ENCODE measurements around the gene GRK5. TPM values are rescaled to one million over a fixed set of nuclear protein-coding genes. Genes with fewer than 3 reads are reported as not detected.
A peak's percentile ranks its signal among the peaks of the same experiment; 100 is the strongest.

The GRK5 gene
- total and polyA plus RNA-seq, 5 donors from 2014 or later, result 5.1 to 46.4 (median 14.5) TPM

GRCh38 chr10:119341459-119342301 lies 134.3 kb downstream of the GRK5 start:
- Mint-ChIP-seq H3K27ac (peak overlapping the region in 2 of 3 donors; percentile 67 to 81), H3K36me3 (peaks cover 38% of the 10 kb centered on the region), H3K4me3 (no peak overlapping the region), H3K27me3 (no peaks in the 10 kb centered on the region), H3K4me1 (peaks cover 14 to 49% (median 37%) of the 10 kb centered on the region in 4 donors), H3K9me3 (no peaks in the 10 kb centered on the region)
- Histone ChIP-seq H3K4me1 (ENCODE audit: control insufficient read depth, insufficient read depth, low read length, poor library complexity, severe bottlenecking) (no peaks in the 10 kb centered on the region), H3K9me3 (ENCODE audit: control insufficient read depth in 2 of 2, low read length in 2 of 2) (no peaks in the 10 kb centered on the region), H3K27me3 (ENCODE audit: control insufficient read depth, insufficient read depth, low read length) (no peaks in the 10 kb centered on the region), H3K27ac (ENCODE audit: insufficient read depth, low read length, poor library complexity, severe bottlenecking) (no peak overlapping the region), H3K36me3 (ENCODE audit: control insufficient read depth, insufficient read depth, low read length) (no peaks in the 10 kb centered on the region), H3K4me3 (ENCODE audit: low read depth, low read length) (no peak overlapping the region)
- ATAC-seq (ENCODE audit: low read depth in 2 of 2) (peak; percentile 88 to 91), DNase-seq (peak in 1 of 3 donors; percentile 60)

GRCh38 chr10:119342335-119342734 lies 135.0 kb downstream of the GRK5 start:
- Mint-ChIP-seq H3K36me3 (peaks cover 41% of the 10 kb centered on the region), H3K4me1 (peaks cover 14 to 49% (median 37%) of the 10 kb centered on the region in 4 donors)
- no peak for DNase-seq

GRCh38 chr10:119343011-119343601 lies 135.7 kb downstream of the GRK5 start:
- H3K27me3 ChIP-seq (ENCODE audit: control insufficient read depth, insufficient read depth, low read length), result no peaks in the 10 kb centered on the region
- H3K4me1 Mint-ChIP-seq, result peaks cover 12 to 52% (median 35%) of the 10 kb centered on the region in 4 donors
- H3K9me3 Mint-ChIP-seq, result no peaks in the 10 kb centered on the region
- no peaks in the 10 kb centered on the region for H3K4me1 ChIP-seq (ENCODE audit: control insufficient read depth, insufficient read depth, low read length, poor library complexity, severe bottlenecking)
- H3K36me3 ChIP-seq (ENCODE audit: control insufficient read depth, insufficient read depth, low read length), result peaks cover 3% of the 10 kb centered on the region
- peak overlapping the region in 1 of 3 donors; percentile 15 for H3K27ac Mint-ChIP-seq
- DNase-seq, result no peak
- no peaks in the 10 kb centered on the region for H3K27me3 Mint-ChIP-seq
- H3K4me3 ChIP-seq (ENCODE audit: low read depth, low read length), result no peak overlapping the region
- peaks cover 40% of the 10 kb centered on the region for H3K36me3 Mint-ChIP-seq
- no peak for ATAC-seq (ENCODE audit: low read depth in 2 of 2)
- H3K27ac ChIP-seq (ENCODE audit: insufficient read depth, low read length, poor library complexity, severe bottlenecking), result no peak overlapping the region
- no peak overlapping the region for H3K4me3 Mint-ChIP-seq
- H3K9me3 ChIP-seq (ENCODE audit: control insufficient read depth in 2 of 2, low read length in 2 of 2), result no peaks in the 10 kb centered on the region

More at GRCh38 chr10:119342335-119342734, 135.0 kb downstream of the GRK5 start:
- no peak for ATAC-seq (ENCODE audit: low read depth in 2 of 2)
- Mint-ChIP-seq H3K27me3 (no peaks in the 10 kb centered on the region), H3K9me3 (no peaks in the 10 kb centered on the region), H3K4me3 (no peak overlapping the region), H3K27ac (peak overlapping the region in 2 of 3 donors; percentile 15 to 17)
- H3K27ac ChIP-seq (ENCODE audit: insufficient read depth, low read length, poor library complexity, severe bottlenecking), result no peak overlapping the region
- H3K36me3 ChIP-seq (ENCODE audit: control insufficient read depth, insufficient read depth, low read length), result peaks cover 3% of the 10 kb centered on the region
- no peak overlapping the region for H3K4me3 ChIP-seq (ENCODE audit: low read depth, low read length)
- no peaks in the 10 kb centered on the region for H3K9me3 ChIP-seq (ENCODE audit: control insufficient read depth in 2 of 2, low read length in 2 of 2)
- no peaks in the 10 kb centered on the region for H3K27me3 ChIP-seq (ENCODE audit: control insufficient read depth, insufficient read depth, low read length)
- H3K4me1 ChIP-seq (ENCODE audit: control insufficient read depth, insufficient read depth, low read length, poor library complexity, severe bottlenecking), result no peaks in the 10 kb centered on the region

- Mint-ChIP-seq H3K36me3 (peaks cover 35% of the 10 kb centered on the region), H3K4me1 (peaks cover 5 to 50% (median 32%) of the 10 kb centered on the region in 4 donors), H3K4me3 (no peak overlapping the region), H3K9me3 (peaks cover 0 to 3% (median 0%) of the 10 kb centered on the region in 7 donors), H3K27me3 (no peaks in the 10 kb centered on the region), H3K27ac (no peak overlapping the region)
- no peak for DNase-seq
- Histone ChIP-seq H3K27me3 (ENCODE audit: control insufficient read depth, insufficient read depth, low read length) (no peaks in the 10 kb centered on the region), H3K36me3 (ENCODE audit: control insufficient read depth, insufficient read depth, low read length) (peaks cover 6% of the 10 kb centered on the region), H3K4me1 (ENCODE audit: control insufficient read depth, insufficient read depth, low read length, poor library complexity, severe bottlenecking) (no peaks in the 10 kb centered on the region), H3K9me3 (ENCODE audit: control insufficient read depth in 2 of 2, low read length in 2 of 2) (no peaks in the 10 kb centered on the region), H3K4me3 (ENCODE audit: low read depth, low read length) (no peak overlapping the region), H3K27ac (ENCODE audit: insufficient read depth, low read length, poor library complexity, severe bottlenecking) (no peak overlapping the region)
- no peak for ATAC-seq (ENCODE audit: low read depth in 2 of 2)
Measured at GRCh38 chr10:119344381-119344780, 137.0 kb downstream of the GRK5 start.

GRCh38 chr10:119346095-119346832 lies 138.9 kb downstream of the GRK5 start:
- ATAC-seq (ENCODE audit: low read depth in 2 of 2) (no peak), DNase-seq (no peak)
- Mint-ChIP-seq H3K4me3 (no peak overlapping the region), H3K4me1 (peaks cover 5 to 42% (median 21%) of the 10 kb centered on the region in 4 donors), H3K36me3 (peaks cover 40% of the 10 kb centered on the region), H3K27me3 (no peaks in the 10 kb centered on the region), H3K9me3 (peaks cover 0 to 9% (median 0%) of the 10 kb centered on the region in 7 donors), H3K27ac (peak overlapping the region in 2 of 3 donors; percentile 9 to 49)
- Histone ChIP-seq H3K36me3 (ENCODE audit: control insufficient read depth, insufficient read depth, low read length) (peaks cover 20% of the 10 kb centered on the region), H3K4me1 (ENCODE audit: control insufficient read depth, insufficient read depth, low read length, poor library complexity, severe bottlenecking) (no peaks in the 10 kb centered on the region), H3K27ac (ENCODE audit: insufficient read depth, low read length, poor library complexity, severe bottlenecking) (no peak overlapping the region), H3K9me3 (ENCODE audit: control insufficient read depth in 2 of 2, low read length in 2 of 2) (peaks cover 9 to 10% of the 10 kb centered on the region in 2 experiments), H3K4me3 (ENCODE audit: low read depth, low read length) (no peak overlapping the region), H3K27me3 (ENCODE audit: control insufficient read depth, insufficient read depth, low read length) (no peaks in the 10 kb centered on the region)

GRCh38 chr10:119347181-119347974 lies 140.0 kb downstream of the GRK5 start:
- Histone ChIP-seq H3K4me1 (ENCODE audit: control insufficient read depth, insufficient read depth, low read length, poor library complexity, severe bottlenecking) (no peaks in the 10 kb centered on the region), H3K27me3 (ENCODE audit: control insufficient read depth, insufficient read depth, low read length) (no peaks in the 10 kb centered on the region), H3K27ac (ENCODE audit: insufficient read depth, low read length, poor library complexity, severe bottlenecking) (no peak overlapping the region), H3K4me3 (ENCODE audit: low read depth, low read length) (no peak overlapping the region), H3K36me3 (ENCODE audit: control insufficient read depth, insufficient read depth, low read length) (peaks cover 27% of the 10 kb centered on the region), H3K9me3 (ENCODE audit: control insufficient read depth in 2 of 2, low read length in 2 of 2) (peaks cover 15 to 18% of the 10 kb centered on the region in 2 experiments)
- Mint-ChIP-seq H3K9me3 (peaks cover 0 to 15% (median 3%) of the 10 kb centered on the region in 7 donors), H3K36me3 (peaks cover 45% of the 10 kb centered on the region), H3K4me1 (peaks cover 0 to 37% (median 17%) of the 10 kb centered on the region in 4 donors), H3K27ac (peak overlapping the region in 1 of 3 donors; percentile 81), H3K27me3 (no peaks in the 10 kb centered on the region), H3K4me3 (no peak overlapping the region)
- no peak for DNase-seq
- no peak for ATAC-seq (ENCODE audit: low read depth in 2 of 2)

- DNase-seq (no peak), ATAC-seq (ENCODE audit: low read depth in 2 of 2) (no peak)
- Histone ChIP-seq H3K4me3 (ENCODE audit: low read depth, low read length) (no peak overlapping the region), H3K9me3 (ENCODE audit: control insufficient read depth in 2 of 2, low read length in 2 of 2) (peaks cover 15 to 18% of the 10 kb centered on the region in 2 experiments), H3K4me1 (ENCODE audit: control insufficient read depth, insufficient read depth, low read length, poor library complexity, severe bottlenecking) (no peaks in the 10 kb centered on the region), H3K27me3 (ENCODE audit: control insufficient read depth, insufficient read depth, low read length) (no peaks in the 10 kb centered on the region), H3K27ac (ENCODE audit: insufficient read depth, low read length, poor library complexity, severe bottlenecking) (no peak overlapping the region), H3K36me3 (ENCODE audit: control insufficient read depth, insufficient read depth, low read length) (peaks cover 29% of the 10 kb centered on the region)
- H3K4me1 Mint-ChIP-seq, result peaks cover 0 to 30% (median 14%) of the 10 kb centered on the region in 4 donors
- H3K4me3 Mint-ChIP-seq, result no peak overlapping the region
- peaks cover 49% of the 10 kb centered on the region for H3K36me3 Mint-ChIP-seq
- peaks cover 0 to 15% (median 3%) of the 10 kb centered on the region in 7 donors for H3K9me3 Mint-ChIP-seq
- no peaks in the 10 kb centered on the region for H3K27me3 Mint-ChIP-seq
- peak overlapping the region in 2 of 3 donors; percentile 32 to 80 for H3K27ac Mint-ChIP-seq
Measured at GRCh38 chr10:119348106-119348505, 140.7 kb downstream of the GRK5 start.

Measured in CD4-positive, CD25-positive, alpha-beta regulatory T cell (primary cell).